HG03095 (cell line): ENCODE data around the gene ZNF648.
"Not testable (repeated sequence)": the region's sequence is repeated elsewhere in the genome, so short reads cannot be mapped to it uniquely, and the experiment has no call there.

Experiments used
- ATAC-seq: cut with Tn5 transposase; IDR thresholded peaks from one replicate; pipeline ENCODE4 v1.9.1; 2021; ENCODE audit warnings: moderate library complexity; ENCODE audit not compliant: unreplicated experiment

Gene ZNF648

GRCh38 chr1:182032251-182032650 is 29.3 kb downstream of the ZNF648 start:
- ATAC-seq = no peak

- ATAC-seq = peak; percentile 95
These were observed 31.9 kb downstream of the ZNF648 start for GRCh38 chr1:182029379-182030331.

- ATAC-seq = no peak
These were observed 32.5 kb downstream of the ZNF648 start for GRCh38 chr1:182029002-182029378.

- no peak for ATAC-seq
These were observed 46.2 kb downstream of the ZNF648 start for GRCh38 chr1:182015360-182015759.

- not testable (repeated sequence) for ATAC-seq
These were observed 50.6 kb downstream of the ZNF648 start for GRCh38 chr1:182010800-182011370.

GRCh38 chr1:182005398-182005797 is 56.1 kb downstream of the ZNF648 start:
- not testable (repeated sequence) for ATAC-seq

- no peak for ATAC-seq
These were observed 56.9 kb downstream of the ZNF648 start for GRCh38 chr1:182004601-182005000.
